Suprapubic skin (tissue), 3 donors: Measurements from ENCODE around the gene CHRNA5.

Experiments
- CTCF ChIP-seq, 2 donors: fragments of 200-600 bp in 1 of 2; fragments of 450-650 bp in 1 of 2; sonication (generic) in 1 of 2; IDR thresholded peaks; one replicate each; pipeline ENCODE4 v1.5.1; 2016 to 2019; ENCODE audit warnings: antibody characterized with exemption in 2 of 2, mild to moderate bottlenecking in 1 of 2, moderate library complexity in 1 of 2
- EP300 ChIP-seq: sonication (generic); formaldehyde crosslinking; IDR thresholded peaks from one replicate; pipeline ENCODE4 v1.6.1; 2017; ENCODE audit warnings: antibody characterized with exemption
- POLR2A ChIP-seq, 2 donors: fragments of 450-650 bp; IDR thresholded peaks; one replicate each; pipeline ENCODE4 v1.6.1; 2017; ENCODE audit warnings: antibody characterized with exemption in 2 of 2, mild to moderate bottlenecking in 2 of 2, moderate library complexity in 2 of 2

- TF ChIP-seq CTCF (IDR thresholded peaks at IDR 0.05), result no peak
- TF ChIP-seq POLR2A (IDR thresholded peaks at IDR 0.05), result no peak
- no peak for TF ChIP-seq EP300
Observed at GRCh38 chr15:78538358-78538757, 27.0 kb upstream of the CHRNA5 start.
